GM15510 (cell line): ENCODE measurements around the gene SEMA6D.

ENCODE experiments used
- POLR2A ChIP-seq: IDR thresholded peaks from 3 replicates; pipeline ENCODE4 v1.6.1; 2011; ENCODE audit warnings: borderline replicate concordance; ENCODE audit not compliant: insufficient read length; ENCODE audit errors: extremely low read depth

SEMA6D gene

GRCh38 chr15:47806008-47806407 lies 88.7 kb downstream of the SEMA6D start:
- no peak for TF ChIP-seq POLR2A

DNA sequence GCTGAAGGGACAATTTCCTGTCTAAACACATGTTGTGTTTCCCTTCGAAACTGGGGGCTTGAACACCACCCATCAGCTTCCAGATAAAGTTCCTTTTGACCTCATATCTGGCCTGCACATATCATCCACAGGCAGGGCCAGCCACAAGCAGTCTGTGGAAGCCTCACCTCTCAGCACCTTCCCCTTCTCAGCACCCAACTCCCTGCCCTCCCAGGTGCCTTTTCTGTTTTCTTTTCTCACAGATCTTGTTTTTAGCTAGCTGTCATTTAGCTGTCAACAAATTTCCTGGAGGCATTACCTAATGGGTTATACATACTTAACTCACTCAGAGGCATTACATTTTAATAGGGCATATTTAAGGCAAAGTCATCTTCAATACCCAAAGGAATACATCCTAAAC lies 93.9 kb downstream of the SEMA6D start:
- no peak for TF ChIP-seq POLR2A

DNA sequence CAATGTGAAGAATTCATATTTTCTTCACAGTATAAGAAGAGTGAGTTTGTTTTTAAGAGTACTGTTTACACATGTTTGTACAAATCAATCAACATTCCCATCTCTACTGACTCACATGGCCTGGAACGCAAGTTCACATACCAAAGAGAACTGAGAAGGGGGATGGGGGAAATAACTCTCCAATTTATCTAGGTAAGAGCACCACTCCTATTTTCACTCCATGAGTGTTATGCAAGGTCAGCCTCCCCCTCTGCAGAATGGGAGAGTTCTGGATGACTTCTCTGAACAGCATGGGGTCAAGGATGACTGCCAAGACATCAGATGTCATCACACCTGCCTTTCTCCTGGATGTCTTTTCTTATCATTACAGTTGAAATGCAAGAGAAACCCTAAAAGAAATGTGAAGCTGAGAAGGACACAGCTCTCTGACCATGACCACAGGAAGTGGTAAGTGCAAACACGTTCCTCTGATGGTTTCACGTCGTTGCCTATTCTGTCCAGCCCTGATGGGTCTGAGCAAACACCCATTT lies 95.2 kb downstream of the SEMA6D start:
- TF ChIP-seq POLR2A: no peak

DNA sequence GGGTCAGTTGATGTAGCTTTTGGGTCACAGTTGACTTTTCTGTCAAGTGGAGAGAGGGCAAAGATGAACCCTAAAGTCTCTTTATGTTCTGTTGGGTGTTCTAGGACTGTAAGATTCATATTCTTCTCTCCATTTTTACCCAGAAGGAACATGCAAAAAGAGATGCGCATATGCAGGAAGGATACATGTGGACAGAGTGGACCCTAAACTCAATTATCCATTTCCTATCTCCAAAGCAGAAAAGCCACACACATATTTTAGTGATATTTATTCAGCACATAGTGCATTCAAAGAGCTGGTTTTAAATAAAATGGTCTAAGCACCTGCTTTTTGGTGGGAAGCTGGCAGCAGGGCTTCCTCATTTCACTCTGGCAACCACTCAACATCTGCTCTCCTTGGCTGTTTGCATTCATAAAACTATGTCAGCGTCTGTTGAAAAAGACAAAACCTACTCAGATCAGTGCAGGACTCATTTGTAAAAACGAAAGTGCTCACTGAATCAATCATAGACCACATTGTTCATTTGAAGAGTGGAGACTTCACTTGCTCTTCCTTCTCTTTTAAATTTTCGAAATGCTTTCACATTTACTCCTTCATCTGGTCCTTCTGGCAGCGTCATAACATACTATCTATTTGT lies 96.6 kb downstream of the SEMA6D start:
- no peak for TF ChIP-seq POLR2A

DNA sequence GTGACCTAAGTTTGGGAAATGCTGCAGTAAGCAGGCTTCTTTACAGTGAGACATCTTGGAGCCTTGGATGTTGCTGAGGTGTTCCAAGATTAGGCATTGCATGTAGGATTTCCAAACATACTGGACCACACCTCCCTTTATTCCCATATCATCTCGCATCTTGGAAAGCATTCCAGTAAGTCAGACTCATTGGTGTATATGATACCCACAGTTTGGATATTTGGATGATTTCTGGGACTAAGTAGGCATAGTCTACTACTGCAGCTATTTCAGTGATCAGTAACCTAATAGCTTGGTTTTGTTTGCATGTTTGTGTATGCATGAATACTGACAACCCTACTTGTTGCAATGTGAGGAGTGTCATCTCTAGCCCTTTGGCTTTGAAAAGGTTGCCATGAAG lies 97.3 kb downstream of the SEMA6D start:
- no peak for TF ChIP-seq POLR2A

DNA sequence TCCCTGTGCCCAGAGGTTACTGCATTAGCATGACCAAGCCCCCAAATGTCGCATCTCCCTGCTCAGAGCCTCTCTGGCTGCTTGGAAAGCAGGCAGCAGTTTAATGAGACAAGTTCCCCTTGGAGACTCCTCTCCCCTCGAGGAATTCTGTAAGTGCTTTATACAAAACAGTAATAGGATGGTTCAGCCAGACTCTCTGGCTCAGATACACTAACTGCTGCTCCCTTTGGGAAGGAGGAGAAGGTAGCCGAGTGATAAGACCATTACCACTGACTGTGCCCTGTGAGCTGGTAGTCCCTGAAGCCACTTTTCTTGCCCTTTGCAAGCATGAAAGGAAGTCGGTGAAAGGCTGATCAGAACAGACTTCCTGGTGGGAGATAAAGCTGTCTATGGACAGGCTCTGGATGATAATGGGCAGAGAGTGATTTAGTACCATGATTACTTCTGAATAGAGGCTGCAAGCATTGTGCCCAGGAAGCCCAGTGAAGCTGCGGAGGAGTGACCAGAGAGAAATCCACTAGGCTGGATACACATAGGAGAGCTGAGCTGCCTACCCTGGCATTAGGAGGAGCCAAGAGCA lies 100.8 kb downstream of the SEMA6D start:
- TF ChIP-seq POLR2A: no peak

- TF ChIP-seq POLR2A: no peak
These were observed 101.9 kb downstream of the SEMA6D start for GRCh38 chr15:47819158-47819557.

- no peak for TF ChIP-seq POLR2A
These were observed 102.9 kb downstream of the SEMA6D start for GRCh38 chr15:47820057-47820746.

GRCh38 chr15:47820747-47821319 lies 103.5 kb downstream of the SEMA6D start:
- TF ChIP-seq POLR2A: no peak

- no peak for TF ChIP-seq POLR2A
These were observed 104.7 kb downstream of the SEMA6D start for GRCh38 chr15:47822048-47822447.
